Keratinocyte (primary cell): Measurements from ENCODE around the gene GLTP. TPM values are rescaled to one million over a fixed set of nuclear protein-coding genes. Genes with fewer than 3 reads are reported as not detected.

Source experiments
- DNase-seq: peaks from one replicate; pipeline ENCODE4 v3.0.0-alpha.2; 2011; ENCODE audit warnings: low read depth, missing footprints, low spot score
- FAIRE-seq: peaks from 2 replicates; lab custom pipeline; 2011; peaks lifted over from hg19 to GRCh38; lab: Jason Lieb, UNC
- H2AFZ ChIP-seq: 2 replicates; pipeline ENCODE4 v1.6.0; 2012; ENCODE audit warnings: low read length, control low read depth, inconsistent platforms; ENCODE audit not compliant: control insufficient read depth
- H3K27ac ChIP-seq: 2 replicates; pipeline ENCODE4 v1.5.1; 2011; ENCODE audit warnings: low read length; ENCODE audit not compliant: control insufficient read depth, insufficient read depth
- H3K27me3 ChIP-seq: 3 replicates; pipeline ENCODE4 v1.6.0; 2011; ENCODE audit warnings: low read length; ENCODE audit not compliant: control insufficient read depth, insufficient read depth; ENCODE audit errors: extremely low read depth
- H3K36me3 ChIP-seq, 2 experiments: 2 replicates in 1 of 2; 3 replicates in 1 of 2; pipeline ENCODE4 v1.5.1; 2011; ENCODE audit warnings: low read length in 2 of 2, mild to moderate bottlenecking in 1 of 2; ENCODE audit not compliant: control insufficient read depth in 2 of 2, insufficient read depth in 2 of 2; ENCODE audit errors: extremely low read depth in 1 of 2
- H3K4me1 ChIP-seq: 3 replicates; pipeline ENCODE4 v1.5.1; 2011; ENCODE audit warnings: low read length; ENCODE audit not compliant: control insufficient read depth, insufficient read depth; ENCODE audit errors: extremely low read depth
- H3K4me2 ChIP-seq: 3 replicates; pipeline ENCODE4 v1.6.0; 2011; ENCODE audit warnings: low read depth, low read length; ENCODE audit not compliant: control insufficient read depth, insufficient read depth; ENCODE audit errors: extremely low read depth
- H3K4me3 ChIP-seq, 3 experiments: fragments of 200-600 bp in 1 of 3; sonication (generic) in 1 of 3; 2 replicates in 2 of 3; 3 replicates in 1 of 3; pipeline ENCODE4 v1.5.1; 2011 to 2016; ENCODE audit warnings: low read length in 3 of 3, mild to moderate bottlenecking in 3 of 3, control low read depth in 2 of 3, inconsistent platforms in 1 of 3, low read depth in 1 of 3, mixed read lengths in 1 of 3, mixed run types in 1 of 3, moderate library complexity in 1 of 3; ENCODE audit not compliant: control insufficient read depth in 2 of 3, insufficient read depth in 2 of 3; ENCODE audit errors: extremely low read depth in 1 of 3
- H3K79me2 ChIP-seq: 2 replicates; pipeline ENCODE4 v1.6.0; 2012; ENCODE audit warnings: low read length; ENCODE audit not compliant: control insufficient read depth, insufficient read depth
- H3K9ac ChIP-seq: 3 replicates; pipeline ENCODE4 v1.6.0; 2011; ENCODE audit warnings: low read length; ENCODE audit not compliant: control insufficient read depth, insufficient read depth; ENCODE audit errors: extremely low read depth
- H3K9me1 ChIP-seq: 3 replicates; pipeline ENCODE4 v1.6.0; 2011; ENCODE audit warnings: low read length; ENCODE audit not compliant: control insufficient read depth, insufficient read depth; ENCODE audit errors: extremely low read depth
- H3K9me3 ChIP-seq: 2 replicates; pipeline ENCODE4 v1.5.1; 2012; ENCODE audit warnings: low read depth, low read length; ENCODE audit not compliant: control insufficient read depth
- H4K20me1 ChIP-seq: 3 replicates; pipeline ENCODE4 v1.6.0; 2011; ENCODE audit warnings: low read length; ENCODE audit not compliant: control insufficient read depth, insufficient read depth; ENCODE audit errors: extremely low read depth
- EZH2 ChIP-seq: IDR thresholded peaks from one replicate; pipeline ENCODE4 v1.6.1; 2012; ENCODE audit warnings: inconsistent platforms, mild to moderate bottlenecking, low read length, moderate library complexity
- dilution Hi-C: fragments of 300-500 bp; cut with MboI; formaldehyde crosslinking; loops from one replicate; pipeline ENCODE4 v1.7.0; 2020; ENCODE audit warnings: low sequenced_read_pairs; ENCODE audit not compliant: extremely low pct_ligation_motif_present
- polyA plus RNA-seq, 5 experiments: library from polyadenylated mRNA; depleted of rRNA in 3 of 5; stranded (reverse) in 3 of 5; stranded (forward) in 1 of 5; unstranded in 1 of 5; fragments of >200 nt; gene quantifications; 1 replicate in 1 of 5; 2 replicates in 3 of 5; 3 replicates in 1 of 5; pipeline versions ENCODE4 v1.2.1 to v1.2.3, GENCODE V29; 2011 to 2012; ENCODE audit warnings: missing spikeins in 2 of 5, low read depth in 1 of 5, low replicate concordance in 1 of 5
- TF ChIP-seq, protein P1 (sequence below), 3 experiments: IDR thresholded peaks in 1 of 3; conservative IDR thresholded peaks in 1 of 3; optimal IDR thresholded peaks in 1 of 3; 2 replicates in 2 of 3; 3 replicates in 1 of 3; pipeline versions ENCODE3 to v1.5.1; 2011; ENCODE audit warnings: low read length in 3 of 3, mild to moderate bottlenecking in 3 of 3, moderate library complexity in 2 of 3, control low read depth in 1 of 3, inconsistent platforms in 1 of 3; ENCODE audit not compliant: insufficient read depth in 2 of 3; ENCODE audit errors: extremely low read depth in 1 of 3

GLTP gene
- polyA plus RNA-seq, 1 donor (not counting 4 experiments of a cell fraction or from before 2014, with no cell fraction given), result 54.6 TPM

DNA sequence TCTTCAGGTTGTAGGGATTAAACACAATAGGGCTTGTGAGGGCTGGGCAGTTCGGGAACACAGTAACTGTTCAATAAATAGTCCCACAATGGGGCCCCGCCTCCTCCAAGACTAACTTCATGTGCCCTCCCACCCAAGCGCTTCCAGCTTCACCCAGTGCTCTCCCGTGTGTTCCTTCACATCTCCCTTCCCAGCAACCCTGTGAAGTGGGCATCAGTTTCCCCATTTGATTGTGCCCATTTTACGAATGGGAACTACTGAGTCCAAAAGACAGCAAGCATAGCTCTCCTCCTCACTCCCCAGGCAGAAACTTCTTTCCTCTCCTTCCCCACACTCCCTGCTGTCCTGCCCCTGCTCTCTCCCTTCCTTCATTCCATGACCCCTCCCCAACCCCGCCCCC lies 40.9 kb downstream of the GLTP start:
- FAIRE-seq (no peak), DNase-seq (no peak)
- Histone ChIP-seq H3K27ac (no peak overlapping the region), H3K4me2 (no peak overlapping the region), H3K4me3 (no peak overlapping the region), H4K20me1 (no peaks in the 10 kb centered on the region), H3K27me3 (no peaks in the 10 kb centered on the region), H3K36me3 (no peaks in the 10 kb centered on the region), H2AFZ (no peak overlapping the region), H3K4me1 (peaks cover 10% of the 10 kb centered on the region), H3K9me3 (no peaks in the 10 kb centered on the region), H3K9ac (no peak overlapping the region), H3K9me1 (no peaks in the 10 kb centered on the region), H3K79me2 (no peaks in the 10 kb centered on the region)
- dilution Hi-C loops, result no loop called here
- TF ChIP-seq, protein P1, sequence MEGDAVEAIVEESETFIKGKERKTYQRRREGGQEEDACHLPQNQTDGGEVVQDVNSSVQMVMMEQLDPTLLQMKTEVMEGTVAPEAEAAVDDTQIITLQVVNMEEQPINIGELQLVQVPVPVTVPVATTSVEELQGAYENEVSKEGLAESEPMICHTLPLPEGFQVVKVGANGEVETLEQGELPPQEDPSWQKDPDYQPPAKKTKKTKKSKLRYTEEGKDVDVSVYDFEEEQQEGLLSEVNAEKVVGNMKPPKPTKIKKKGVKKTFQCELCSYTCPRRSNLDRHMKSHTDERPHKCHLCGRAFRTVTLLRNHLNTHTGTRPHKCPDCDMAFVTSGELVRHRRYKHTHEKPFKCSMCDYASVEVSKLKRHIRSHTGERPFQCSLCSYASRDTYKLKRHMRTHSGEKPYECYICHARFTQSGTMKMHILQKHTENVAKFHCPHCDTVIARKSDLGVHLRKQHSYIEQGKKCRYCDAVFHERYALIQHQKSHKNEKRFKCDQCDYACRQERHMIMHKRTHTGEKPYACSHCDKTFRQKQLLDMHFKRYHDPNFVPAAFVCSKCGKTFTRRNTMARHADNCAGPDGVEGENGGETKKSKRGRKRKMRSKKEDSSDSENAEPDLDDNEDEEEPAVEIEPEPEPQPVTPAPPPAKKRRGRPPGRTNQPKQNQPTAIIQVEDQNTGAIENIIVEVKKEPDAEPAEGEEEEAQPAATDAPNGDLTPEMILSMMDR (optimal IDR thresholded peaks at IDR 0.05 in 1 of 3, IDR thresholded peaks at IDR 0.05 in 1 of 3, conservative IDR thresholded peaks at IDR 0.05 in 1 of 3; ENCODE audit: extremely low read depth in 1 of 3, insufficient read depth in 2 of 3, low read length in 3 of 3), result no peak
- no peak for TF ChIP-seq EZH2

GRCh38 chr12:109836916-109837315 lies 43.4 kb downstream of the GLTP start:
- FAIRE-seq (no peak), DNase-seq (no peak)
- no peak overlapping the region for H3K27ac ChIP-seq
- H3K9me3 ChIP-seq, result no peaks in the 10 kb centered on the region
- H3K79me2 ChIP-seq, result no peaks in the 10 kb centered on the region
- no peak for TF ChIP-seq EZH2
- TF ChIP-seq, protein P1 (optimal IDR thresholded peaks at IDR 0.05 in 1 of 3, IDR thresholded peaks at IDR 0.05 in 1 of 3, conservative IDR thresholded peaks at IDR 0.05 in 1 of 3; ENCODE audit: extremely low read depth in 1 of 3, insufficient read depth in 2 of 3, low read length in 3 of 3), result no peak
- no peaks in the 10 kb centered on the region for H3K36me3 ChIP-seq
- peaks cover 10% of the 10 kb centered on the region for H3K27me3 ChIP-seq
- no peaks in the 10 kb centered on the region for H3K9me1 ChIP-seq
- dilution Hi-C loops, result no loop called here
- H3K9ac ChIP-seq, result no peak overlapping the region
- no peak overlapping the region for H2AFZ ChIP-seq
- no peak overlapping the region for H3K4me2 ChIP-seq
- H3K4me3 ChIP-seq, result no peak overlapping the region
- H3K4me1 ChIP-seq, result peaks cover 10% of the 10 kb centered on the region
- no peaks in the 10 kb centered on the region for H4K20me1 ChIP-seq
